GM19455 (cell line): ENCODE data around the gene CACUL1.
"Not testable (repeated sequence)": the region's sequence is repeated elsewhere in the genome, so short reads cannot be mapped to it uniquely, and the experiment has no call there.

Experiments used
- ATAC-seq: cut with Tn5 transposase; IDR thresholded peaks from one replicate; pipeline ENCODE4 v1.9.1; 2021; ENCODE audit not compliant: unreplicated experiment

Gene CACUL1

GRCh38 chr10:118658168-118658567 lies 96.6 kb downstream of the CACUL1 start:
- not testable (repeated sequence) for ATAC-seq

- ATAC-seq = not testable (repeated sequence)
Measured at GRCh38 chr10:118645294-118645693, 109.5 kb downstream of the CACUL1 start.

- ATAC-seq = no peak
Measured at GRCh38 chr10:118642228-118642627, 112.5 kb downstream of the CACUL1 start.

GRCh38 chr10:118638680-118639079 lies 116.1 kb downstream of the CACUL1 start:
- ATAC-seq = no peak

GRCh38 chr10:118635674-118636402 lies 118.9 kb downstream of the CACUL1 start:
- no peak for ATAC-seq

- ATAC-seq = no peak
Measured at GRCh38 chr10:118633786-118634185, 121.0 kb downstream of the CACUL1 start.

GRCh38 chr10:118629211-118629610 lies 125.6 kb downstream of the CACUL1 start:
- no peak for ATAC-seq

- ATAC-seq = no peak
Measured at GRCh38 chr10:118628397-118628796, 126.4 kb downstream of the CACUL1 start.

- ATAC-seq = no peak
Measured at GRCh38 chr10:118626953-118627352, 127.8 kb downstream of the CACUL1 start.
